Pons (tissue), 1 donor: ENCODE results near the gene THRAP3.

Experiments
- DNase-seq: peaks from one replicate; pipeline ENCODE4 v3.0.0-alpha.2; 2016; ENCODE audit warnings: low spot score

The THRAP3 gene

DNA sequence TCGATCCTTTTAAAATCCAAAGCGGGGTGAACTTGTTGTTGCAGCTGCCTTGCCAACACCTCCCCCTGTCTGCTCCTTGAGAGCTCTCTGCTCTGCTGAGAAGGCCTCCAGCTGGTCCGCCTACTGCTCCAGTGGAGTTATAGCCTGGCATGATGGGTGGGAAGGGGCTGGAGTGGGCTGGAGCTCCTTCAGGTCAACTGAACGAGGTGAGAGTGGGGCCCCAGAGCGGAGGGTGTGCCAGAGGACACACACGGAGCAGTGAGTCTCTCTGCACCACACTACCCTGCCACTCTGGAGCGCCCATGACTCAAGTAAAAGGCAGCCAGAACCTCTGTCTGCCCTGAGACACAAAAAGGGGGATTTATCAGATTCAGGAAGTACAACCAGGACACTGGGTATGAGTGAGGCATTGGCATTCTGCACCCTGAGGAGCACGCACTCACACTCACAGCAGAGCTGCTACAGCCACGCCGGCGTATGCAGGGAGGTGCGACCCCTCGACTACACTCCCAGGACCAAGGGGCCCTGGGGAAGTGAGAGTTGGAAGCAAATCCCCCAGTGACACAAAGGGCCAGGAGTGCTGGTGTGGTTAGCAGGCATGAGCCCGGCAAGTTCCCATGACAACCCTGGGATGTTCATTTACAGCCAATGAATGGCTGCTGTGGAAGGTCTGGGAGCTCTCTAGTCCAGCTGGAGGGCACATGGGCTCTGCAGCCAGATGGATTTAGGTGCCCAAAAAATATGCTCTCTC, 127.2 kb downstream of the THRAP3 start:
- no peak for DNase-seq

DNA sequence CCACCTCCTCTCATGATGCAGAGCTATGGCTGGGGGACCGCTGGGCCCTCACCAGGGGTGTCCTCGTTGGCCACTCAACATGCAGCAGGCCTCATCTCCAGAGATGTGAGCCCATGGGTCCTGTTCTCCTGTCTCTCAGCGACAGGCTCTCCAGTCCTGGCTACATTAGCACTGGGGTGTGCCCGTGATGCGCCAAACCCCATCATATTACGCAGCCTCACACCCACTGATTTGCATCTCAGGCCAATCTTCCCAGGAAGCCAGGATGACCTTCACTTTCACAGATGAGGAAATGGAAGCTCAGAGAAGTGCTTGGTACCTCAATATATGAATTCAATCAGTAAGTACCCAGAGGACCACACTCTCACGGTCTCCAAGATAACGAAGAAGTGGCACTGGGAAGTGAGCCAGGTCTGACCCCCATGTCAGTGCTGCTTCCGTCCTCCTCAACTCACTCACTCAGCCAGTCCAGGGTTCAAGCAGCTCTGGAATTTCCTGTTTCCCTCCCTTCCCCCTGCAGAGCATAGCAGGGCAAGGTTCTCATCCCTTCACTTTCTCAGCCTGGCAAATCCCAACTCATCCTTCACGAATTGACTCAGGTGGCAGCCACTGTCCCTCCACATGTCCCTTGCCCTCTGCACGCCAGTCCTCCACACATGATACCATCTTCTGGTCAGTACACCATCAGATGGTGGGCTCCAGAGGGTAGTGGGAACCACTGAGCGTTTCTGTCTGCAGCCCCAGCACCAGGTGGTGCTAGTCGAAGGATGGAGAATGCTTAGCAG, 128.1 kb downstream of the THRAP3 start:
- DNase-seq = no peak

DNA sequence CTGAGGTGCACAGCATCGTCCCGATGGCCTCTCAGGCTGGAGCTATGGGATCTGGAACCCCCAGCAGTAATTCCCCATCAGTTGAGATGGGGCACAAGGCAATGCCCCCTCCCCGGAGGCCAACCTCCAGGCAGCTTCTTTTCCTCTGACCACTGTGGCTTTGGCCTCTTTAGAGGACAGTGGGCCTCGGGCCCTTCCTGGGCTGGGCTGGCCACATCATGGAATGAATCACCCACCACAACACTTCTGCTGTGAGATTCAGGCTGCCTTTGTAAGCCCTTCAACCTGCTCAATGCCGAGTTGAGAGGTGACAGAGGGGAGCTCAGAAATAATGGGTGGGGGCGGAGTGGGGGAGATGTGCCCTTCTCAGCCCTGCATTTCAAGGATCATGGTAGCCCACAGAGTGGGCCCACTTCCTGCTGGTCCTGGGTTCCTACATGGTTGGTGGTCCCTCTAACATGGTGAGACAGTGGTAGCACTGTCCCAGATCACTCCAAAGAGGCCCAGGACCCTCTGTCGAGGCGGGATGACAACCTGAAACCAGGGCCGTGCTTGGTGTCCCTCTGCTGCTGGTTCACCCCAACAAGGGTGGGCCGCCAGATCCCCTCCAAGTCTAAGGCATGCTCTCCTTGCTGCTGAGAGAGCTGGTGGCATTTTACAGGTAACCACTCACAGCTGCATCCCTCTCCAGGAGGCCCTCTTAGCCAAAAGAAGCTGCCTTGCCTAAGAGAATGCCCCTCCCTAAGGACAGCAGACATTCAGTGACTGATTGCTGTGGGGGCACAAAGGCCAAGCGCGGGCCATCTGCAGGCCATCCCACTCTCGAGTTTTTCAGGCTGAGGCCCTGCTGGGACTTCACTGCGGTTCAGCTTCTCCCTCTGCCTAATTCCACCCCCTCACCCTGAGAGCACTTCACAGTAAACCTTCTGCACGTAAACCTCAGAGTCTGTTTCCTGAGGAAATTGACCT, 129.0 kb downstream of the THRAP3 start:
- no peak for DNase-seq

GRCh38 chr1:36354486-36354885, 130.2 kb downstream of the THRAP3 start:
- DNase-seq = no peak
